ENCODE measurements around the gene CLIC5.

The CLIC5 gene

GRCh38 chr6:45946887-45947286 is 68.8 kb downstream of the CLIC5 start:
- Histone ChIP-seq H3K4me3 (ENCODE audit: low read depth, low read length, poor library complexity, severe bottlenecking) (no peak overlapping the region), H3F3A (ENCODE audit: insufficient read depth, low read length) (no peaks in the 10 kb centered on the region), H3K27me3 (ENCODE audit: insufficient read depth, low read length) (no peaks in the 10 kb centered on the region), H3K9me2 (ENCODE audit: low read depth, low read length) (no peaks in the 10 kb centered on the region), H3K9me3 (ENCODE audit: low read length) (no peaks in the 10 kb centered on the region), H3K27ac (ENCODE audit: low read depth, low read length, poor library complexity, severe bottlenecking) (no peak overlapping the region), H3K4me1 (ENCODE audit: insufficient read depth, low read length, severe bottlenecking) (no peaks in the 10 kb centered on the region), H4K20me1 (ENCODE audit: insufficient read depth, low read length) (no peaks in the 10 kb centered on the region), H3K4me2 (ENCODE audit: low read length) (no peak overlapping the region), H3K79me2 (ENCODE audit: insufficient read depth, low read length) (no peaks in the 10 kb centered on the region), H2AFZ (ENCODE audit: low read length) (no peak overlapping the region), H3K36me3 (ENCODE audit: insufficient read depth, low read length) (no peaks in the 10 kb centered on the region), H3K9ac (ENCODE audit: low read length) (no peak overlapping the region)
- TF ChIP-seq EZH2 (IDR thresholded peaks at IDR 0.05; ENCODE audit: borderline replicate concordance, low read length) (no peak), CTCF (IDR thresholded peaks at IDR 0.05; ENCODE audit: low read length) (no peak)

GRCh38 chr6:45946352-45946751 is 69.3 kb downstream of the CLIC5 start:
- Histone ChIP-seq H3K27me3 (ENCODE audit: insufficient read depth, low read length) (no peaks in the 10 kb centered on the region), H3K27ac (ENCODE audit: low read depth, low read length, poor library complexity, severe bottlenecking) (no peak overlapping the region), H3K36me3 (ENCODE audit: insufficient read depth, low read length) (no peaks in the 10 kb centered on the region), H3K4me2 (ENCODE audit: low read length) (no peak overlapping the region), H3K4me1 (ENCODE audit: insufficient read depth, low read length, severe bottlenecking) (no peaks in the 10 kb centered on the region), H3K79me2 (ENCODE audit: insufficient read depth, low read length) (no peaks in the 10 kb centered on the region), H3K4me3 (ENCODE audit: low read depth, low read length, poor library complexity, severe bottlenecking) (no peak overlapping the region), H3K9ac (ENCODE audit: low read length) (no peak overlapping the region), H2AFZ (ENCODE audit: low read length) (no peak overlapping the region), H4K20me1 (ENCODE audit: insufficient read depth, low read length) (no peaks in the 10 kb centered on the region), H3K9me3 (ENCODE audit: low read length) (no peaks in the 10 kb centered on the region), H3K9me2 (ENCODE audit: low read depth, low read length) (no peaks in the 10 kb centered on the region), H3F3A (ENCODE audit: insufficient read depth, low read length) (no peaks in the 10 kb centered on the region)
- TF ChIP-seq CTCF (IDR thresholded peaks at IDR 0.05; ENCODE audit: low read length) (peak; percentile 29; the same call in 1 of the 2 replicates), EZH2 (IDR thresholded peaks at IDR 0.05; ENCODE audit: borderline replicate concordance, low read length) (no peak)

GRCh38 chr6:45942953-45943352 is 72.7 kb downstream of the CLIC5 start:
- TF ChIP-seq CTCF (IDR thresholded peaks at IDR 0.05; ENCODE audit: low read length) (no peak), EZH2 (IDR thresholded peaks at IDR 0.05; ENCODE audit: borderline replicate concordance, low read length) (no peak)
- no peak overlapping the region for H3K27ac ChIP-seq (ENCODE audit: low read depth, low read length, poor library complexity, severe bottlenecking)
- H3K9me2 ChIP-seq (ENCODE audit: low read depth, low read length): no peaks in the 10 kb centered on the region
- H3K36me3 ChIP-seq (ENCODE audit: insufficient read depth, low read length): no peaks in the 10 kb centered on the region
- no peak overlapping the region for H3K9ac ChIP-seq (ENCODE audit: low read length)
- no peak overlapping the region for H2AFZ ChIP-seq (ENCODE audit: low read length)
- no peak overlapping the region for H3K4me3 ChIP-seq (ENCODE audit: low read depth, low read length, poor library complexity, severe bottlenecking)
- H3F3A ChIP-seq (ENCODE audit: insufficient read depth, low read length): no peaks in the 10 kb centered on the region
- no peaks in the 10 kb centered on the region for H3K27me3 ChIP-seq (ENCODE audit: insufficient read depth, low read length)
- no peaks in the 10 kb centered on the region for H4K20me1 ChIP-seq (ENCODE audit: insufficient read depth, low read length)
- no peaks in the 10 kb centered on the region for H3K9me3 ChIP-seq (ENCODE audit: low read length)
- H3K4me1 ChIP-seq (ENCODE audit: insufficient read depth, low read length, severe bottlenecking): no peaks in the 10 kb centered on the region
- no peaks in the 10 kb centered on the region for H3K79me2 ChIP-seq (ENCODE audit: insufficient read depth, low read length)
- no peak overlapping the region for H3K4me2 ChIP-seq (ENCODE audit: low read length)
